ENCODE measurements around the gene MAPK10. TPM values are rescaled to one million over a fixed set of nuclear protein-coding genes. Genes with fewer than 3 reads are reported as not detected.

MAPK10 gene
- total RNA-seq, 1 experiment from 2014 or later, result 4.7 TPM

- Histone ChIP-seq H3K27me3 (ENCODE audit: insufficient read depth, low read length) (no peaks in the 10 kb centered on the region), H3K56ac (ENCODE audit: insufficient read length, low read depth, low read length) (no peak overlapping the region), H3K4me2 (ENCODE audit: insufficient read depth, insufficient read length, low read length) (no peak overlapping the region), H3K23me2 (ENCODE audit: insufficient read length, low read depth, low read length, poor library complexity, severe bottlenecking) (no peaks in the 10 kb centered on the region), H3K9ac (ENCODE audit: extremely low read depth, insufficient read length, low read length) (no peak overlapping the region), H3K4me1 (ENCODE audit: insufficient read depth, low read length) (no peaks in the 10 kb centered on the region; the same call in 1 of the 2 replicates), H2AFZ (ENCODE audit: low read length) (no peak overlapping the region), H3K79me1 (ENCODE audit: insufficient read depth, low read depth, low read length, poor library complexity, severe bottlenecking) (no peaks in the 10 kb centered on the region), H4K8ac (replicated peaks; ENCODE audit: insufficient read length, low read depth, low read length) (no peak overlapping the region), H3K14ac (ENCODE audit: insufficient read depth, low read length) (no peak overlapping the region), H2BK120ac (ENCODE audit: low read depth, low read length, poor library complexity, severe bottlenecking) (no peak overlapping the region), H4K91ac (ENCODE audit: insufficient read length, low read depth, low read length) (no peak overlapping the region), H2BK12ac (ENCODE audit: insufficient read length, low read depth, low read length) (no peak overlapping the region), H3T11ph (ENCODE audit: low read length) (no peak overlapping the region), H4K5ac (ENCODE audit: insufficient read length, low read depth, low read length) (no peak overlapping the region), H2BK15ac (ENCODE audit: low read depth, low read length) (no peak overlapping the region), H3K4ac (ENCODE audit: low read depth, low read length) (no peak overlapping the region), H3K9me3 (ENCODE audit: control insufficient read depth, low read depth, low read length) (no peaks in the 10 kb centered on the region), H2AK5ac (ENCODE audit: insufficient read length, low read length) (no peak overlapping the region), H2BK20ac (ENCODE audit: low read depth, low read length, poor library complexity, severe bottlenecking) (no peak overlapping the region), H2BK5ac (ENCODE audit: insufficient read length, low read length) (no peak overlapping the region), H3K18ac (ENCODE audit: insufficient read length, low read depth, low read length) (no peak overlapping the region), H4K20me1 (ENCODE audit: control insufficient read depth, insufficient read depth, insufficient read length) (no peaks in the 10 kb centered on the region), H3K79me2 (ENCODE audit: insufficient read depth, low read length) (no peaks in the 10 kb centered on the region), H3K23ac (ENCODE audit: insufficient read length, low read depth, low read length) (no peak overlapping the region), H3K27ac (ENCODE audit: insufficient read length, low read depth, low read length) (no peak overlapping the region)
- no CpG with 5 or more reads among the region's 4 CpGs for WGBS (ENCODE audit: extremely low coverage, insufficient read length, low lambda C conversion rate)
- H3K4me1 Mint-ChIP-seq, result peaks cover 9 to 10% of the 10 kb centered on the region in 2 experiments
- H3K27ac Mint-ChIP-seq, result no peak overlapping the region
- no peaks in the 10 kb centered on the region for H3K9me3 Mint-ChIP-seq
- DNase-seq, result no peak
- H3K4me3 Mint-ChIP-seq, result no peak overlapping the region
- H3K36me3 Mint-ChIP-seq (ENCODE audit: insufficient read depth in 1 of 3, low read depth in 3 of 3), result no peaks in the 10 kb centered on the region
- H3K27me3 Mint-ChIP-seq (ENCODE audit: low read depth), result no peaks in the 10 kb centered on the region
- TF ChIP-seq, protein P1, sequence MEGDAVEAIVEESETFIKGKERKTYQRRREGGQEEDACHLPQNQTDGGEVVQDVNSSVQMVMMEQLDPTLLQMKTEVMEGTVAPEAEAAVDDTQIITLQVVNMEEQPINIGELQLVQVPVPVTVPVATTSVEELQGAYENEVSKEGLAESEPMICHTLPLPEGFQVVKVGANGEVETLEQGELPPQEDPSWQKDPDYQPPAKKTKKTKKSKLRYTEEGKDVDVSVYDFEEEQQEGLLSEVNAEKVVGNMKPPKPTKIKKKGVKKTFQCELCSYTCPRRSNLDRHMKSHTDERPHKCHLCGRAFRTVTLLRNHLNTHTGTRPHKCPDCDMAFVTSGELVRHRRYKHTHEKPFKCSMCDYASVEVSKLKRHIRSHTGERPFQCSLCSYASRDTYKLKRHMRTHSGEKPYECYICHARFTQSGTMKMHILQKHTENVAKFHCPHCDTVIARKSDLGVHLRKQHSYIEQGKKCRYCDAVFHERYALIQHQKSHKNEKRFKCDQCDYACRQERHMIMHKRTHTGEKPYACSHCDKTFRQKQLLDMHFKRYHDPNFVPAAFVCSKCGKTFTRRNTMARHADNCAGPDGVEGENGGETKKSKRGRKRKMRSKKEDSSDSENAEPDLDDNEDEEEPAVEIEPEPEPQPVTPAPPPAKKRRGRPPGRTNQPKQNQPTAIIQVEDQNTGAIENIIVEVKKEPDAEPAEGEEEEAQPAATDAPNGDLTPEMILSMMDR (conservative IDR thresholded peaks at IDR 0.05), result no peak
These were observed 33.9 kb upstream of the MAPK10 start for GRCh38 chr4:86393749-86394148.
